NCI-H1417 (cell line): ENCODE results near the gene TTC34.

Experiments used
- DNase-seq, 3 experiments: peaks; one replicate each; lab custom pipeline; 2025; lab: John Stamatoyannopoulos, UW

TTC34 gene

DNA sequence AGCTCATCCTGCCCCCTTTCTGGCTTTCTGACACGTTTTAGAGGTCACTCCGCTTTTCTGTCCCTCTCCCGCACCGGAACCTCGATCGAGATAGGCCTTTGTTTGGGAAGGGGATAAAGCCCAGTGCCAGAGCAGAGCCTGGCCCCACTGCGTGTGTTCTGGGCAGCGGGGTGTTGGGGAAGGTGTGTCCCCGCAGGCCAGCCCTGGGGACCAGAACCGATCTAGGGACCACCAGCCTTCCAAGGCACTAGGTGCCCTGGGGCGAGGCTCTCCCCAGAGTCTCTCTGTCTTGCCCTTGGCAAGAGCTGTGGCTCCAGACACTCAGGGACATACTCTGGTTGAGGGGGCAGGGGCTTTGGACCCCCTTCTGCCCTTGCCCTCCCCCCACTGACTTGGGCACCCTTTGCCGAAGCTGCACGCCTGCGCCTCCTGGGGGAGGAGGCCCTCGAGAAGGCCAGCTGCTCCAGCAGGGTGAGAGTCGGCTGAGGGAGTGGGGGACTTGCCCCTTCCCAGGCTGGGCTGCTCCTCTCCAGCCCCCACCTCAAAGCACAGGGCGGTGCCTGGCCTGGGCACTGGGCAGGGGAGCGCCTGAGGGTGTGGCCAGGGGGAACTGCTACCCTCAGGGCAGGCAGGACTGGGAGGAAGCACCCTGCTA lies 198.5 kb downstream of the TTC34 start:
- no peak for DNase-seq

DNA sequence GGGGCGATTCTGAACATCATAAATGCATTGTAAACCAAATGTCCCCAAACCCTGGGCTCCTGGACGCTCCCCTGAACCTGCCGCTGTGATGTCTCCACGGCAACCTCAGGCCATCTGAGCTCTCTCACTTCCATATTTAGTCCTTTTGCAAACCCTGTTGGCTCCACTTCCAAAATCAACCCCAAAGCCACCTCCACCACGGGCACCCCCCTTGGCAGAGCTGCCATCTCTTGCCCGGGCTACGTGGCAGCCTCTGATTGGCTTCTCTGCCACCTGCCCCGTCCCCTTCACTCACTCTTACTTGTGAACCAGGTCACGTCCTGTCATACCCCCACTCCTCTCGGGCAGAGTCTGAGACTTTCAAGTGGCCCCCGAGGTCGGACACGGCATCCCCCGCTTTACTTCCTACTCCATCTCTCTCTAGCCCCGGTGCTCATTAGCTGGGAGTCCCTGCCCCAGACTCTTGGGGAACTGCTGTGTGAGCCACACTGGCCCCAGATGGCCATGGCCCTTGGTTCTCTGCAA lies 199.1 kb downstream of the TTC34 start:
- DNase-seq: no peak

DNA sequence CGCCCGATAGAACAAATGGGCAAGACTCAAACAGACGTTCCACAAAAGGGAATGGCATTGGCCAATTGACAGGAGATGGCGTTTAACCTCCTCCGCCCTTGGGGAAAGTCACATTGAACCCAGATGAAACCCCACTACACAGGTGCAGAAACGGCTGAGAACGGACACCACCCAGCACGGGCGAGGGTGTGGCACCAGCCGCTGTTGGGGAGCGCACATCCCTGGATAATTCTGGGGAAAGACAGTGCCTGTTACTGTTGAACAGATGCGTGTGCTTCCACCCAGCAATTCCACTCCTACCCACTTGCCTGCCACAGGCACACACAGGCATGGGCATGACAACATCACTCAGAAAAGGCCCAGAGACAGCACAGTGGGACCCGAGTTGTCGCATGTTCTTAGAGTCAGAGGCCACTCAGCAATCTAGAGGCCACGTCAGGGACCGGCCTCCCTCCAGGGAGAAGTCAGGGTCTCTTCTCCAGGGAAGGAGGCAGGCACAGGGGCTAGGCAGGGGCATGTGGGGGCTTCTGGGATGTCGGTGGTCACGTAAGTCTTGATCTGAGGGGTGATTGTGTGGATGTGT lies 199.7 kb downstream of the TTC34 start:
- no peak for DNase-seq

DNA sequence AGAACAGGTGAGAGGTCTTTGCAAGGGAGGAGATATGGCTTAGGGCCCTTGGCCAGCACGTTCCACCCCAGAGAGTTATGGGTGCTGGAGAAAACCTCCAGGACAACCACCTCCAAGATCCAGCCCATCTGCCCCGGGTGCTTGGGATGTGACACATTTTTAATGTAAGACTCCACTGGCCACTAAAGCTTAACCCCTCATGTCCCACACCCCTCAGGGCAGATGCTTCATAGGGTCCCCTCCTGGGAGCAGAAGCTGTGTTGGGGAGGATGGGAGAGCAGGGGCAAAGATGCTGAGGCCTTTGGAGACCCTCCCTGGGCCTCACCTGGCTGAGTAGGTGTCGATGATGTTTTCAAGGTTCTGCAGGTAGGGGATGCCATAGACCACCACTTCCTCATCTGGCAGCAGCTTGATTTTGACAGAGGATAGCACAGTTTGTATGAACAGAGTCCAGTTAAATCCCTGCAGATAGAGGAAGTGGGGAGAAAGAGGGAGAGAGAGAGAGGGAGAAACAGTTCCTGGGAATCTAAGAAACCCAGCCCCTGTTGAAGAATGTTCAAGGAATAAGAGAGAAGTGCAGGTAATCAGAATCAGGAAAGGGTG lies 203.1 kb downstream of the TTC34 start:
- DNase-seq: no peak

DNA sequence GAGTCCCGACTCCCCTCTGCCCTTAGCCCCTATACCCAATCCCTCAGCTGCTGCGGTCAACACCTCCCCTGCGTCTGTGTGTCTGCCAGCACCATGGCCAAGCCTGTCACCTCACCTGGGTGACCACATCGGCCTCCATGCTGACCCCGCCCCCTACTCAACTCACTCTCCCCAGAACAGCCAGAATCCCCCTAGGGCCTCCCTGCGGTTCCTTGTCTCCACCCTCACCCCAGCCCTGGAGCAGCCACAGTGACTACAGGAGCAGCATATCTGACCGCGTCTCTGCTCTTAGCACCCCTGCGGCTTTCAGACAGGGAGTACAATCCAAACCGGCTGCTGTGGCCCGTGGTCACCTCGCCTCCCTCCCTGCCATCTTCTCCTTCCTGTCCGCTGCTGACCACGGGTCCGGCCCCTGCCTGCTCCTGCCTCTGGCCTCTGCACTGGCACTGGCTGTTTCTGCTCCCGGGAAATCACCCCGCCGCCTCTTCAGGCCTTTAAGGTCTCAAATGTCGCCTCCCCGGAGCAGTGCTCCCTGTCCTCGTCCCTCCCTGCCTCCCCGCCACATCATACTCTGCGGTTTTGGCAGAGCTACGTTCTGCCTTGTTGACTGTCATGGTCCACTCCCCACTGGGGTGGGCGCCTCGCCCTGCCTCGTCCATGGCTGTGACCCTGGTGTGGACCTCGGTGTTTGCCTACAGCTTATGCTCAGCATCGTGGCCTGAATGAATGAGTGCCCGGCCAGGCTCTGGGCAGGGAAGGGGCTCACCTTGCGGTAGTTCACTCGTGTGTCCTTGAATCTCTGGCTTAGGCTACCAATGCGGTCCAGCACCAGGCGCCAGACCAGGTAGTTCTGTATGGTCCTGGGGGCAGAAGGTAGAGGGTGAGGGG lies 203.8 kb downstream of the TTC34 start:
- peak in 1 of 3 experiments; percentile 25 for DNase-seq

DNA sequence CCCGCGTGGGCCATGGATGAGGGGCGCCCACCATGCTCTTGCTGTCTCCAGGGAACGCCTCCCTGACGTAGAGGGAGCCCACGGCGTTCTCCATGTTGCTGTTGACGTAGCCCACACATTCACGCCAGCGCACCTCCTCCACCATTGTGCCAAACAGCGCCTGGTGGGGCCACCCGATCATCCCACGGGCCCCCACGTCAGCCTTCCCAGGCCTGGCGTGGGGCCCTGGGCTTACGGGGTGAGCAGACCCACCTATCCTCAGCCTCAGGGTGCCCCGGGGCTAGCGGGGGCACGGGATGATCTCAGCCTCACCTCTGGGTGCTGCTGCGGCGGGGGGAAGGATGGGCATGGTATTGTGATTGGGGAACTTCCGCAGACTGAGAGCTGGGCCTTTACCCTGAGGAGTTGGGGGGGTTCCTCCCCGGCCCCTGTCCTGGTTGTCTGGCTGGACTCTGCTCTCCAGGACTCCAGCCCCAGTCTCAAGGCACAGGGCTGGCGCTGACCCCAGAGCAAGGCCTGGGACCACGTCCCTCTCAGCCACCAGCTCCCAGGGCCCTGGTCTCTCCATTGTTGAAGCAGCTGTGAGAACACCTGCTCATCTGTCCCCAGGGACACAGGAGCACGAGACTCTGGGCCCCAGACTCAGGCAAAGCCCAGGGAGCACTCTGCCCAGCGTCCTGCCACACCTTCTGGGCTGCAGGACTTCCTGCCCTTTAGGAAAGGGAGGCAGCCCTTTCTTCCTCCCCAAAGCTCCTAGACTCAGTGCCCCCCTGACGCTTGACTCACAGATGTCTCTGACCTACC lies 204.8 kb downstream of the TTC34 start:
- DNase-seq: peak in 2 of 3 experiments; percentile 9 to 23

DNA sequence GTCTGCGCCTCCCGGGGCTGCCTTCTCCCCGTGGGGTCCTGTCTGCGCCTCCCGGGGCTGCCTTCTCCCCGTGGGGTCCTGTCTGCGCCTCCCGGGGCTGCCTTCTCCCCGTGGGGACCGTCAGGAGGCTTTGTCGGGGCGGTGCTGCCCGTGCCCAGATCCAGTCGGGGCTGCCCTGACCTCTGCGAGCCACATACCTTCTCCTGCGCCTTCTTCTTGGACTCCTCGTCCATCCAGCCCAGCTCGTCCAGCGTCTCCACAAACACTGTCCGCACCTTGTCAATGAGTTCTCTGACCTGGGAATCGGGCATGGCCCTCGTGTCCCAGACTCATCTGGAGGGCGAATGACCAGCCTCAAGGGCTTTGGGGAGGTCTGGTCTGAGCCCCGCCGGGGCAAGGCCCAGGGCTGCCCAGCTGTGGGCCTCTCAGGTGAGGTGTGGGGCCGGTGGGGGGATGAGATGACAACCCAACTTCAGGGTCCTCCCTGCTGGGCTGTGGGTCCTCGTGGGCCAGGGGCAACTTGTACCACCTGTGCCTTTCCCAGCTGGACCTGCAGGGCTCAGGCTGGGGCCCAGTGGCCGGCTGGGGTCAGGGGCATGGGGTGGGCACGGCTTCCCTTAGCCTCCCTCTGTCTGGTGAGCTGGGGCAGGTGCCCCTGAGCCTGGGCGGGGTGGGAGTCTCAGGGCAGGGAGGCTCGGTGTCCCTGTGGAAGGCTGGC lies 205.5 kb downstream of the TTC34 start:
- no peak for DNase-seq

DNA sequence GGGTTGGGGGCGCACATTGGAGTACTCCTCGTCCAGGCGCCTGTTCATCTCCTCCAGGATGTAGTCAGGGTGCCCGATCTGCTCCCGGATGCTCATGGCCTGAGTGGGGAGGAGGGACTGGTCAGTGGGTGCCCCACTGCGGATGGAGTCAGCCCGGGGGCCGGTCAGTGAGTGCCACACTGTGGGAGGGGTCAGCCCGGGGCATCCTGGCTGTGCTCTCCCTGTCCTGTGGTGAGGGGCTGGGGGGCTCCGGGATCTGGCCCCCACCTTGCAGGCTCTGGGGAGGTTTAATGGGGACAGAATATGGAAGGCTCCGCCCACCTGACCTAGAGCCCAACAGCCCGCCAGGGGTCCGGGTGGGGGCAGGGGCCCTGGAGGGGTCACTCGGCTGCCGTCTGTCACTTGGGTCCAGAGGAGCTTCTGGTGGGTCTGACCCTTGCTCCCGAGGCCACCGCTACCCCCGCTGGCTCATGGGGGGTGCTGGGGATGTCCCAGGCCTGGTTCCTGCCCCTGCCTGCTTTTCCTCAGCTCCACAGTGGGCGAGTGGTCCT lies 206.2 kb downstream of the TTC34 start:
- no peak for DNase-seq

DNA sequence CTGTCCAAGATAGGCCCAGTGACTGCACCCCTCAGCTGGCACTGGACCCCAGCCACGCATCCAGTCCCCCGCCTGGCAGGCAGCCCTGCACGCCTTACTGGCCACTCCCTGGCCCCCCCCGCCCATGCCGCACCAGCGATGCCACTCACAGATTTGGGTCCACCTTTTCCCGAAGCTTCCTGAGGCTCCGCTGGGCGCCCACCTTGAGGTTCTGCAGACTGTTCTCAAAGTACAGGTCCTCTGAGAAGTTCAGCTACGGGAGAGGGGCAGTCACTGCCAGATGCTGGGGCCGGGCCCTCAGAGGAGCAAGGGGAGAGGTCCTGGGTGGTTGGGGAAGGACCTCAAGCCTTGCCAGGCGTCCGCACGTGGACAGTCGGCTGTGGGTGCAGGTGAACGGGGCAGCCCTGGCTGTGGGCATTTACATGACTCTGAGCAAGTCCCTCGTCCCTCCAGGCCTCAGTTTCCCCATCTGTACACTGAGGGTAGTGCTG lies 206.8 kb downstream of the TTC34 start:
- DNase-seq: no peak

DNA sequence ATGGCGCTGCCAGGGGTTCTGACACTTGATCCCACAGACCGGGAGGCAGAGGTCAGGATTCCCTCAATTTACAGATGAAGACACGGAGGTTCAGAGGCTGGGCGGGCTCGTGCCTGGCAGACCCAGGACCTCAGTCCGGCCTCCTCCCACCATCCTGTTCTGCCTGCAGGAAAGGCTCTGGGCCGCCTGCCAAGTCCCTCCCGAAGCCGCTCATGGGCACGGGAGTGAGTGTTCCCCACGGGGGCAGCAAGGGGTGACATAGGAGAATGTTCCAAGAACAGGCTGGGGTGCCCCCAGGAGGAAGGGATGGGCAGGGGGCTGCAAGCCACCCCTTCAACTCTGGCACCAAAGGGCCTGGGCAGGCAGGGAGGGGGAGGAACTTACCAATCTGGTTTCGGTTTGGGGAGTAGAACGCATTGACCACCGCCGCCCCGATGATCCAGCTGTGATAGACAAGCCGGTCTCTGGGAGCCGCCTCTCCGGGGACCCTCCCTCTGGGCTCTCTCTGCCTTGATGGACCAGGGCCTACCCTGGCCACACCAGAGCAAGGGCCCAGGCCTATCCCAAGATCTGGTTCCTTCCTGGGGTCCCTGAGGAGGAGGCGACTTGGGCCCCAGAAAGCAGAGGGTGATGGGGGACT lies 207.4 kb downstream of the TTC34 start:
- DNase-seq: peak in 1 of 3 experiments; percentile 3

DNA sequence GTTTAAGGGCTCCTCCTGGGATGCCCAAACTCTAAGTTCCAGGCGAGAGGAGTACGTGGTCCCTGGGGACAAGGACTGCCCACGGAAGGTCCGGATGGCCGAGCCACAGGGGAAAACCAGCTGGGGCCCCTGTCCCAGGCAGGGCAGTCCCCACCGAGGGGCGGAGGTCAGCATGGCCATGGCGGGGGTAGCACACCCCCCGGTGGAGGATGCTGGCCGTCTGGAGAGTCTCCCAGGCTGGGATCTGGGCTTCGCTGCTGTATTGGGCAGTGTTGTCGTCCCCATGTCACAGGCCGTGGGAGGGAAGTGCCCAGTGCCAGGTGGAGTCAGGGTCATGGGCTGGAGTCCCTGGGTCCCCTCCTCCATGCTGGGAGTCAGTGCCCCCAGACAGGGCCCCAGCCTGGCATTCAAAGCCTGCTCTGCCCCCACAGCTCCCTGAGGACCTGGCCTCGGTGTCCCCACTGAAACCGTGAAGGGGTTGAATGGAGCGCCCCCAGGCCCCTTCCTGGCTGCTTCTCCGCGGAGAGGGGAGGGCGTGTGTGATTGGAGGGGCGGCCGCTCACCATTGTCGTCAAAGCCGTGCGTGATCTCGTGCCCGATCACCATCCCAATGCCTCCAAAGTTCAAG lies 208.1 kb downstream of the TTC34 start:
- no peak for DNase-seq

DNA sequence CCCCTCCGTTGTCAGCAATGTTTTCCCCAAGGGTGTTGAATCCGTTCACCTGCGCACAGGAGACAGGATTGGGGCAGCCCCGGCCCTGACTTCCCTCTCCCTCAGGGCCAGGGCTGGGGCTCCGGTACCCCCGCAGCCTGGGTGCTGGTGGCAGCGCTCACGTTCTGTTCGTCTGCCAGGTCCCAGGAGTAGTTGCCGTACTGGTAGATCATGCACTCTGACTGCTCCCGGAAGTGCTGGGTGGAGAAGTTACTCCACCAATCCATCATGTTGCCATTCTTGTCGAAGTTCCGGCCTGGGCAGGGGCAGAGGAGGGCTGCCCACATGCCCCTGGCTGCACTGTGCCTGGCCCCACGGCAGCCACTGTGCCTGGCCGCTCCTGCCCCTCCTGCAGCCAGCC lies 208.8 kb downstream of the TTC34 start:
- DNase-seq: no peak

DNA sequence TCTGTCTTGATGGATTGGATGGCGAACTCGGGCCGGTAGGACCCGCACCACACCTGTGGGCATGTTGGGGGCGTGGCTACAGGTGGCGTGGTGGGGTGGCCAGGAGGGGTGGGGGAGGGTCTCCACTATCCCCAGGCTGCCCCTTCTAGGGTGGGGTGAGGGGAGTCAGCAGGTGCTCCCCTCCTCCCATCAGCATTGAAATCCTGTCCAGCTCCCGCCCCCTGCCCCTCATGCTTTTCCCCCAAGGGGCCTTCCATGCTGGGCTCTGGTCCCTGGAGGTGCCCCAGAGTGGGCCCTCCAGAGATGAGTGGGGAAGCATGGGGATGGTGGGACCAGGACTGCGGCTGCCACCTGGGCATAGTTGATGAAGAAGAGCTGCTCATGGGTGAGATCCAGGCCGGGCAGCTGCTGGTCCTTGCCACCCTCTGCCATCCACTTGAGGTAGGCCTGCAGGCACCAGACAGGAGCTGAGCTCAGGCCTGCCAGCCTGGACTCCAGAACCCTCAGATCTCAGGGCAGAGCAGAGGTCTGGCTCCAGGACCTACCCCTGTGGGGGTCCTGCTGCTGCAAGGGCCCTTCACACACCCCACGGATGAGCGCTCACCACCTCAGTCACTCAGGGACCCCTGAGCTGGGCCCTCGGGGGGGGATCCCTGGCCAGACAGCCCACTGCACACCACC lies 209.8 kb downstream of the TTC34 start:
- no peak for DNase-seq

DNA sequence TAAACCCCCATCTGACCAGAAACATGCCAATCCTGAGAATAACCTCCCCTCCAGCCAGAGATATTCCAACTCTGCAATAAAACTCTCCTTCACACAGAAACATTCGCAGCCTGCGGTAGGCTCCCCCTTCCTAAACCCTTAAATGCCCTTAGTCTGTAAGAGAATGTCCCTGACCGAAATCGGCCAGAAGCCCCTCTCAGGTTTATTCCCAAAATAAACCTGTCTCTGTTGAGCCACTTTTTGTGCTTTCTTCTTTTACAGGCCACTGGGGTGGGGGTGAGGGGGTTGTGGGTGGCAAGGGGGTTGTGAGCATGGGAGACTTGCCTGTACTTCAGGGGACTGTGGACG lies 210.3 kb downstream of the TTC34 start:
- no peak for DNase-seq

DNA sequence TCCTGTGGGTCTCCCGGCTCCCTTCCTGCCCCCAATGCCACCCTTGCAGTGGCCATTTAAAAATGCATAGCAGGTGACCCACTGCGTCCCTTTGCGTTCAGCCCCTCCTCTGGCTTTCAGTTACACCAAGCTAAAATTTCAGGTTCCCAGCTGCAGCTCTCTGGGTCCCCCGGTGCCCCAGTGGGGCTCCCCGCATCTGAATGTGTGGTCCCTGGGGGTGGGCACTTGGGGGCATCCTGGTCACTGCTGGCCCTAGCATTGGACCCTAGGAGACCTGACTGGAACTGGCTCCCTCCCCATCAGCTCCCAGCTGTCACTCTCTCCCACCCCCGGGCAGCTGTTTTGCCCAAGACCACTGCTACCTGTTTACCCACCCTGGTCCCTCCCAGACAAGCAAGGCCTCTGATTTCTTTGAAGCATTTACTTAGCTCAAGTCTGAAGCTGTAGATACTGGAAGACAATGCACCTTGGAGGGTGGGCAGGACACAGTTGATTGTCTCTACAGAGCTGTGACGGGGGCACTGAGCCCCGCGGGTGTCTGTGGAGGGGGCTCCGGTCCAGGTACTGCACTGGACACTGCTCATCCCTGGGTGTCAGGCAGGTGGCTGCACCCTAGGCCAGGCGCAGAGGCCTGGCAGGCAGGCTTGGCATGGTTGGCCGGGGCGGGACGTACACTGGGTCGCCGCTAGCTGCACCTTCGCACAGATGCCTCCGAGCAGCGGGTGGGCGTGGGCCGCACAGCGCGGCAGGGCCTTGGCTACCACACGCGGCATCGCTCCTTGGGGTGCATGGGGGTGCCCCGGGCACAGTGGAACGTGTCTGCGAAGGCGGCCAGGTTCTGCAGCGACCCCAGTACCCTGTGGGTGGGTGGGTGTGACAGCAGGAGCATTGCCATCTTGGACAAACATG lies 211.0 kb downstream of the TTC34 start:
- DNase-seq: no peak

DNA sequence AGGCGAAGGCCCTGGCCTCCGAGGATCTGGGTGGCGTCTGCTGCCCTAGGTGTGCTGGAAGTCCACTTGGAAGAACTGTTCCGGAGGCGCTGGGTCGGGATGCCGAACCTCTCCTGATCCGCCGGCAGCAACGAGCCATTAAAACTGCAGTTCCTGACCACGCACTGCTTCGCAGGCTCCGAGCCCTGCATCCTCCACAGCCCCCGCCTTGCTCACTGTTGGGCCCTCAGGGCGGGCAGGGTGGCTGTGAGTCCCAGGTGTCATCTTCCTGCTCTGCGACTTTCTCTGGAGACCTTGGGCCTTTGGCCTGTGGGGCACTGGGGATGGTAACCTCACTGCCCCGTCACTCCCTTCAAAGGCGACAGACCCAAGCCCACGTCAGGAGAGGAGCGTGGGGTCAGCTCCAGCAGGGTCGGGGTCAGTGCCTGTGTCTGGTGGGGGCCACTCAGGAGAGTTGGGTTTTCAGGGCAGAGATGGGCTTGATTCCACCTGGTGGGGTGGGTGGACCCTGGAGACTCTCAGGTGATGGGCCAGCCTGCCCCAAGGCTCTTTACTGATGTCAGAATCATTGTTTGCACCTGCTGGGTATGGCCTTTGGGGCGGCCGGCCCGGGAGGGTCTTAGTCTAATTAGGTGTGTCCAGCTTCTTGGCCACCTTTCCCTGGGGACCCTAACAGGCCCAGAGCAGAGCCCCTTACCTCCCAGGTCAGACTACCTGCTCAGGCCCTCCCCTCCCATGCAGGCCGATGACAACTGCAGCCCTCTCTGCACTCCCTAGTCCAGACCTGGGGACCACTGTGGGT lies 211.9 kb downstream of the TTC34 start:
- no peak for DNase-seq
